ENCODE measurements around the gene CTIF. TPM values are rescaled to one million over a fixed set of nuclear protein-coding genes. Genes with fewer than 3 reads are reported as not detected.
"Not testable (repeated sequence)": the region's sequence is repeated elsewhere in the genome, so short reads cannot be mapped to it uniquely, and the experiment has no call there.

The CTIF gene
- total and polyA plus RNA-seq, 2 experiments from 2014 or later, result 8.6 to 14.4 TPM

DNA sequence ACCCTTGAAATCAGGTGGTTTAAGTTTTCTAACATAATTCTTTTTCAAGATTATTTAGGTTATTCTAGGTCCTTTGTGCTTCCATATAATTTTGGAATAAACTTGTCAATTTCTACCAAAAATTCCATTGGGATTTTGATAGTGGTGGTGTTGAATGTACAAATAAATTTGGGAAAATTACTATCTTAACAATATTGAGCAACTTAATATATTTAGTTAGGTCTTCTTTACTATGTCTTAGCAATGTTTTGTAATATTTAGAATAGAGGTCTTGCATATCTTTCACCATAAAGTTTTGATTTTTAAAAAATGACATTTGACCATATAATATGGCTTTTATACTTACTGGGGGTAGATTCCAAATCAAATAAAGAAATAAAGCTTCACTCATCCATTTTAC lies 34.0 kb upstream of the CTIF start:
- H2AFZ ChIP-seq, result no peak overlapping the region
- no peaks in the 10 kb centered on the region for H3K4me1 Mint-ChIP-seq
- H3K4me3 Mint-ChIP-seq, result no peak overlapping the region
- H3K79me2 ChIP-seq (replicated peaks; ENCODE audit: insufficient read depth), result no peaks in the 10 kb centered on the region
- no peak overlapping the region for H3K27ac ChIP-seq (ENCODE audit: low read depth)
- no peak for ATAC-seq
- no peak overlapping the region for H3K27ac Mint-ChIP-seq
- no peak for TF ChIP-seq EZH2 (IDR thresholded peaks at IDR 0.05; ENCODE audit: low read depth, unreplicated experiment)
- no peak for TF ChIP-seq CREB1 (CRISPR knock-in tag; IDR thresholded peaks at IDR 0.05; ENCODE audit: low read depth)
- TF ChIP-seq ZNF331 (CRISPR knock-in tag; IDR thresholded peaks at IDR 0.05; ENCODE audit: low read depth), result no peak
- TF ChIP-seq ZNF114 (CRISPR knock-in tag; IDR thresholded peaks at IDR 0.05), result no peak
- no peaks in the 10 kb centered on the region for H3K4me1 ChIP-seq (ENCODE audit: insufficient read depth)
- no peaks in the 10 kb centered on the region for H3F3A ChIP-seq (replicated peaks; ENCODE audit: low read depth)
- peaks cover 18% of the 10 kb centered on the region for H3K36me3 Mint-ChIP-seq (ENCODE audit: low read depth)
- H3K9me2 ChIP-seq (ENCODE audit: insufficient read depth), result no peaks in the 10 kb centered on the region
- no peaks in the 10 kb centered on the region for H3K36me3 ChIP-seq (ENCODE audit: insufficient read depth)
- H3K4me2 ChIP-seq, result no peak overlapping the region
- H3K27me3 ChIP-seq (ENCODE audit: insufficient read depth), result no peaks in the 10 kb centered on the region
- H3K4me3 ChIP-seq, result no peak overlapping the region
- no peaks in the 10 kb centered on the region for H4K20me1 ChIP-seq (replicated peaks; ENCODE audit: insufficient read depth)
- DNase-seq (ENCODE audit: low spot score), result no peak
- H3K9me3 Mint-ChIP-seq, result peaks cover 40% of the 10 kb centered on the region
- no peaks in the 10 kb centered on the region for H3K27me3 Mint-ChIP-seq (ENCODE audit: insufficient read depth, low read depth, poor library complexity)

DNA sequence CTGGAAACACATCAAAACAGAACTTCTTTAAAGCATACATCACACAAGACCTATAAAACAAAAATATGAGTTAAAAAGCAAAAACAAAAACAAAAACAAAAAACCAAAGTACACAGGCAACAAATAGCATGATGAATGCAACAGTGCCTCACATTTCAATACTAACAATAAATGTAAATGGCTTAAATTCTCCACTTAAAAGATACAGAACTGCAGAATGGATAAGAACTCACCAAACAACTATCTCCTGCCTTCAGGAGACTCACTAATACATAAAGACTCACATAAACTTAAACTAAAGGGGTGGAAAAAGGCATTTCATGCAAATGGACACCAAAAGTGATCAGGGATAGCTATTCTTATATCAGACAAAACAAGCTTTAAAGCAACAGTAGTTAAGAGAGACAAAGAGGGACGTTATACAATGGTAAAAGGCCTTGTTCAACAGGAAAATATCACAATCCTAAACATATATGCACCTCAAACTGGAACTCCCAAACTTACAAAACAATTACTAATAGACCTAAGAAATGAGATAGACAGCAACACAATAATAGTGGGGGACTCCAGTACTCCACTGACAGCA lies 31.8 kb upstream of the CTIF start:
- Mint-ChIP-seq H3K36me3 (ENCODE audit: low read depth) (peaks cover 18% of the 10 kb centered on the region), H3K9me3 (peaks cover 40% of the 10 kb centered on the region)
- H2AFZ ChIP-seq; H3K27ac ChIP-seq (ENCODE audit: low read depth); ATAC-seq; H3K27me3 ChIP-seq (ENCODE audit: insufficient read depth); H3K4me3 Mint-ChIP-seq; H3K4me2 ChIP-seq; H3F3A ChIP-seq (replicated peaks; ENCODE audit: low read depth); H3K4me1 Mint-ChIP-seq; H3K9me2 ChIP-seq (ENCODE audit: insufficient read depth); H3K27me3 Mint-ChIP-seq (ENCODE audit: insufficient read depth, low read depth, poor library complexity); H3K4me3 ChIP-seq; H3K36me3 ChIP-seq (ENCODE audit: insufficient read depth); H4K20me1 ChIP-seq (replicated peaks; ENCODE audit: insufficient read depth); DNase-seq (ENCODE audit: low spot score); H3K27ac Mint-ChIP-seq; H3K79me2 ChIP-seq (replicated peaks; ENCODE audit: insufficient read depth); H3K4me1 ChIP-seq (ENCODE audit: insufficient read depth): not testable (repeated sequence)

- not testable (repeated sequence) for H3K36me3 ChIP-seq (ENCODE audit: insufficient read depth); H3K27me3 ChIP-seq (ENCODE audit: insufficient read depth); DNase-seq (ENCODE audit: low spot score); H3K4me1 Mint-ChIP-seq; H3K79me2 ChIP-seq (replicated peaks; ENCODE audit: insufficient read depth); H3K4me2 ChIP-seq; H4K20me1 ChIP-seq (replicated peaks; ENCODE audit: insufficient read depth); H3K27ac Mint-ChIP-seq; H3F3A ChIP-seq (replicated peaks; ENCODE audit: low read depth); H2AFZ ChIP-seq; H3K27me3 Mint-ChIP-seq (ENCODE audit: insufficient read depth, low read depth, poor library complexity); ATAC-seq; H3K27ac ChIP-seq (ENCODE audit: low read depth); H3K4me3 Mint-ChIP-seq; H3K9me2 ChIP-seq (ENCODE audit: insufficient read depth); H3K4me1 ChIP-seq (ENCODE audit: insufficient read depth); H3K9me3 Mint-ChIP-seq; H3K36me3 Mint-ChIP-seq (ENCODE audit: low read depth); H3K4me3 ChIP-seq
These were observed 26.3 kb upstream of the CTIF start for GRCh38 chr18:48512498-48512897.

GRCh38 chr18:48514786-48515185 lies 24.0 kb upstream of the CTIF start:
- Mint-ChIP-seq H3K4me3 (no peak overlapping the region), H3K4me1 (no peaks in the 10 kb centered on the region; the same call in 2 of the 3 replicates), H3K27me3 (ENCODE audit: insufficient read depth, low read depth, poor library complexity) (no peaks in the 10 kb centered on the region), H3K27ac (no peak overlapping the region), H3K9me3 (no peaks in the 10 kb centered on the region), H3K36me3 (ENCODE audit: low read depth) (no peaks in the 10 kb centered on the region)
- H3F3A ChIP-seq (replicated peaks; ENCODE audit: low read depth), result no peaks in the 10 kb centered on the region
- no peaks in the 10 kb centered on the region for H3K27me3 ChIP-seq (ENCODE audit: insufficient read depth)
- H3K27ac ChIP-seq (ENCODE audit: low read depth), result no peak overlapping the region
- H3K4me1 ChIP-seq (ENCODE audit: insufficient read depth), result no peaks in the 10 kb centered on the region
- ATAC-seq (no peak), DNase-seq (ENCODE audit: low spot score) (no peak)
- no peak overlapping the region for H3K4me2 ChIP-seq
- TF ChIP-seq CREB1 (CRISPR knock-in tag; IDR thresholded peaks at IDR 0.05; ENCODE audit: low read depth) (no peak), EZH2 (IDR thresholded peaks at IDR 0.05; ENCODE audit: low read depth, unreplicated experiment) (no peak), NANOG (IDR thresholded peaks at IDR 0.05; ENCODE audit: borderline replicate concordance) (no peak), REST (IDR thresholded peaks at IDR 0.05; ENCODE audit: unreplicated experiment) (no peak), EZH2phosphoT487 (IDR thresholded peaks at IDR 0.05; ENCODE audit: unreplicated experiment) (no peak), ZNF331 (CRISPR knock-in tag; IDR thresholded peaks at IDR 0.05; ENCODE audit: low read depth) (no peak)
- no peak overlapping the region for H2AFZ ChIP-seq
- no peak overlapping the region for H3K4me3 ChIP-seq
- H4K20me1 ChIP-seq (replicated peaks; ENCODE audit: insufficient read depth), result no peaks in the 10 kb centered on the region
- no peaks in the 10 kb centered on the region for H3K9me2 ChIP-seq (ENCODE audit: insufficient read depth)
- H3K36me3 ChIP-seq (ENCODE audit: insufficient read depth), result no peaks in the 10 kb centered on the region
- H3K79me2 ChIP-seq (replicated peaks; ENCODE audit: insufficient read depth), result no peaks in the 10 kb centered on the region
